Endothelial cell of umbilical vein (primary cell): Measurements from ENCODE around the gene MRPL14. TPM values are rescaled to one million over a fixed set of nuclear protein-coding genes. Genes with fewer than 3 reads are reported as not detected.

Experiments
- BruUV-seq: library from RNA; stranded (reverse); fragments of 400-500 nt; replicated peaks from 2 replicates; lab custom pipeline; 2021; lab: Mats Ljungman, UMichigan
- CTCF ChIA-PET: fragments of 300-600, 350-600 bp; sonication (Branson Sonifier 250); formaldehyde crosslinking; loops from one replicate; lab custom pipeline; 2021; ENCODE audit warnings: antibody characterized with exemption, inconsistent platforms; lab: Charles Lee
- POLR2A ChIA-PET: fragments of 300-600, 350-600 bp; sonication (Branson Sonifier 250); formaldehyde crosslinking; loops from one replicate; lab custom pipeline; 2021; ENCODE audit warnings: antibody characterized with exemption, inconsistent platforms; lab: Charles Lee
- DNase-seq: peaks from one replicate; pipeline ENCODE4 v3.0.0-alpha.2; 2011; ENCODE audit warnings: low read depth, low spot score
- FAIRE-seq: peaks from 2 replicates; lab custom pipeline; 2011; peaks lifted over from hg19 to GRCh38; lab: Jason Lieb, UNC
- H2AFZ ChIP-seq: 2 replicates; pipeline ENCODE4 v1.6.0; 2012; ENCODE audit warnings: low read depth, low read length, control low read depth, inconsistent platforms
- H3K27ac ChIP-seq: 2 replicates; pipeline ENCODE4 v1.5.1; 2011; ENCODE audit warnings: low read depth, mild to moderate bottlenecking, control low read depth, low read length, moderate library complexity; ENCODE audit not compliant: insufficient read depth
- H3K27me3 ChIP-seq, 2 experiments: 2 replicates each; pipeline versions ENCODE4 v1.6.0 to v1.6.1; 2011; ENCODE audit warnings: low read length in 2 of 2, mixed read lengths in 1 of 2; ENCODE audit not compliant: control insufficient read depth in 2 of 2, insufficient read depth in 2 of 2
- H3K36me3 ChIP-seq, 2 experiments: 2 replicates in 1 of 2; 3 replicates in 1 of 2; pipeline ENCODE4 v1.5.1; 2011; ENCODE audit warnings: low read length in 2 of 2, mild to moderate bottlenecking in 1 of 2, moderate library complexity in 1 of 2; ENCODE audit not compliant: control insufficient read depth in 2 of 2, insufficient read depth in 2 of 2; ENCODE audit errors: extremely low read depth in 1 of 2
- H3K4me1 ChIP-seq: 3 replicates; pipeline ENCODE4 v1.5.1; 2011; ENCODE audit warnings: mild to moderate bottlenecking, low read length; ENCODE audit not compliant: control insufficient read depth, insufficient read depth; ENCODE audit errors: extremely low read depth
- H3K4me2 ChIP-seq: 2 replicates; pipeline ENCODE4 v1.6.1; 2011; ENCODE audit warnings: low read length, control low read depth, mixed read lengths; ENCODE audit not compliant: insufficient read depth
- H3K4me3 ChIP-seq, 3 experiments: fragments of 200-600 bp in 1 of 3; sonication (generic), shearing (Covaris generic) in 1 of 3; replicated peaks in 1 of 3; 2 replicates each; pipeline ENCODE4 v1.5.1; 2011 to 2016; ENCODE audit warnings: control low read depth in 3 of 3, low read length in 3 of 3, mild to moderate bottlenecking in 2 of 3, inconsistent platforms in 1 of 3, low read depth in 1 of 3, moderate library complexity in 1 of 3; ENCODE audit not compliant: insufficient read depth in 1 of 3
- H3K79me2 ChIP-seq: 2 replicates; pipeline ENCODE4 v1.6.0; 2012; ENCODE audit warnings: low read length, inconsistent platforms; ENCODE audit not compliant: control insufficient read depth, insufficient read depth
- H3K9ac ChIP-seq: replicated peaks from 2 replicates; pipeline ENCODE3; 2011; ENCODE audit warnings: low read length, control low read depth; ENCODE audit not compliant: insufficient read depth; ENCODE audit errors: extremely low read depth
- H3K9me1 ChIP-seq: replicated peaks from 3 replicates; pipeline ENCODE4 v1.6.0; 2011; ENCODE audit warnings: mild to moderate bottlenecking, low read length; ENCODE audit not compliant: control insufficient read depth, insufficient read depth; ENCODE audit errors: extremely low read depth
- H3K9me3 ChIP-seq: replicated peaks from 2 replicates; pipeline ENCODE4 v1.5.1; 2012; ENCODE audit warnings: low read length, inconsistent platforms; ENCODE audit not compliant: control insufficient read depth, insufficient read depth
- H4K20me1 ChIP-seq: replicated peaks from 2 replicates; pipeline ENCODE3; 2011; ENCODE audit warnings: mild to moderate bottlenecking, low read length; ENCODE audit not compliant: control insufficient read depth, insufficient read depth; ENCODE audit errors: extremely low read depth
- EZH2 ChIP-seq: IDR thresholded peaks from 2 replicates; pipeline ENCODE4 v1.6.1; 2012; ENCODE audit warnings: borderline replicate concordance, low read depth, mild to moderate bottlenecking, moderate library complexity, low read length, inconsistent platforms; ENCODE audit not compliant: severe bottlenecking
- FOS ChIP-seq: IDR thresholded peaks from 2 replicates; pipeline ENCODE4 v1.6.1; 2011; ENCODE audit warnings: mild to moderate bottlenecking, low read length, moderate library complexity, borderline replicate concordance; ENCODE audit not compliant: insufficient read depth
- GATA2 ChIP-seq: IDR thresholded peaks from 2 replicates; pipeline ENCODE4 v1.7.0; 2011; ENCODE audit warnings: low read depth, mild to moderate bottlenecking, moderate library complexity, mixed read lengths, low read length; ENCODE audit not compliant: insufficient read length, insufficient read depth
- MYC ChIP-seq: IDR thresholded peaks from one replicate; pipeline ENCODE4 v1.6.1; 2011; ENCODE audit warnings: mild to moderate bottlenecking, low read depth, low read length
- POLR2A ChIP-seq: IDR thresholded peaks from 2 replicates; pipeline ENCODE4 v1.6.1; 2012; ENCODE audit warnings: low read depth, mild to moderate bottlenecking, control low read depth, low read length
- POLR2AphosphoS5 ChIP-seq: IDR thresholded peaks from 2 replicates; pipeline ENCODE4 v1.6.1; 2012; ENCODE audit warnings: low read depth, mild to moderate bottlenecking, control low read depth, low read length, moderate library complexity; ENCODE audit not compliant: insufficient read depth
- dilution Hi-C: fragments of 300-500 bp; cut with MboI; formaldehyde crosslinking; loops from one replicate; pipeline ENCODE4 v1.15.0; 2019; ENCODE audit warnings: low sequenced_read_pairs; ENCODE audit not compliant: extremely low pct_ligation_motif_present
- intact Hi-C: fragments of 100-400 bp; cut with micrococcal nuclease; formaldehyde crosslinking; loops from one replicate; pipeline ENCODE4 v1.10.0; 2022
- polyA plus RNA-seq, 4 experiments: library from polyadenylated mRNA; depleted of rRNA in 3 of 4; stranded (reverse) in 3 of 4; unstranded in 1 of 4; fragments of >200 nt; gene quantifications; 2 replicates each; pipeline versions ENCODE4 v1.2.1 to v1.2.3, GENCODE V29; 2011 to 2012; ENCODE audit warnings: missing spikeins in 1 of 4
- total RNA-seq: library from RNA; stranded (reverse); gene quantifications from 2 replicates; pipeline ENCODE4 v1.2.3, GENCODE V29; 2021
- TF ChIP-seq, protein P1 (sequence below), 2 donors: IDR thresholded peaks; 1 replicate in 1 of 2; 2 replicates in 1 of 2; pipeline ENCODE4 v1.5.1; 2011; ENCODE audit warnings: low read length in 2 of 2, mild to moderate bottlenecking in 2 of 2, moderate library complexity in 2 of 2, control low read depth in 1 of 2, inconsistent platforms in 1 of 2, low read depth in 1 of 2; ENCODE audit not compliant: insufficient read depth in 1 of 2; ENCODE audit errors: extremely low read depth in 1 of 2
- TF ChIP-seq, protein P2 (sequence below): IDR thresholded peaks from 2 replicates; pipeline ENCODE4 v1.6.1; 2011; ENCODE audit not compliant: insufficient read depth, insufficient read length

MRPL14 gene
- total and polyA plus RNA-seq, 2 donors (not counting 3 experiments of a cell fraction or from before 2014, with no cell fraction given) = 68.1 to 103 TPM

- intact Hi-C loops (loop anchor here (5.0 kb wide), 1 partner anchor 185 kb away; no protein-coding TSS in a partner anchor), dilution Hi-C loops (no loop called here)
- BruUV-seq = no TSS peak
- ChIA-PET CTCF (interaction anchor here (1.3 to 5.0 kb wide), 6 partner anchors 19 to 55 kb away, joined by 6 to 95 read pairs (median 10); no protein-coding TSS in a partner anchor), POLR2A (no interaction called here)
- Histone ChIP-seq H3K27me3 (no peaks in the 10 kb centered on the region), H3K27ac (no peak overlapping the region), H3K9ac (no peak overlapping the region), H2AFZ (no peak overlapping the region), H3K4me1 (no peaks in the 10 kb centered on the region), H4K20me1 (no peaks in the 10 kb centered on the region), H3K36me3 (peaks cover 5 to 18% of the 10 kb centered on the region in 2 experiments), H3K4me2 (no peak overlapping the region), H3K9me1 (no peaks in the 10 kb centered on the region), H3K9me3 (no peaks in the 10 kb centered on the region), H3K79me2 (no peaks in the 10 kb centered on the region), H3K4me3 (no peak overlapping the region)
- TF ChIP-seq FOS (no peak), POLR2A (no peak), POLR2AphosphoS5 (no peak), GATA2 (no peak), MYC (no peak), EZH2 (no peak)
- TF ChIP-seq, protein P1, sequence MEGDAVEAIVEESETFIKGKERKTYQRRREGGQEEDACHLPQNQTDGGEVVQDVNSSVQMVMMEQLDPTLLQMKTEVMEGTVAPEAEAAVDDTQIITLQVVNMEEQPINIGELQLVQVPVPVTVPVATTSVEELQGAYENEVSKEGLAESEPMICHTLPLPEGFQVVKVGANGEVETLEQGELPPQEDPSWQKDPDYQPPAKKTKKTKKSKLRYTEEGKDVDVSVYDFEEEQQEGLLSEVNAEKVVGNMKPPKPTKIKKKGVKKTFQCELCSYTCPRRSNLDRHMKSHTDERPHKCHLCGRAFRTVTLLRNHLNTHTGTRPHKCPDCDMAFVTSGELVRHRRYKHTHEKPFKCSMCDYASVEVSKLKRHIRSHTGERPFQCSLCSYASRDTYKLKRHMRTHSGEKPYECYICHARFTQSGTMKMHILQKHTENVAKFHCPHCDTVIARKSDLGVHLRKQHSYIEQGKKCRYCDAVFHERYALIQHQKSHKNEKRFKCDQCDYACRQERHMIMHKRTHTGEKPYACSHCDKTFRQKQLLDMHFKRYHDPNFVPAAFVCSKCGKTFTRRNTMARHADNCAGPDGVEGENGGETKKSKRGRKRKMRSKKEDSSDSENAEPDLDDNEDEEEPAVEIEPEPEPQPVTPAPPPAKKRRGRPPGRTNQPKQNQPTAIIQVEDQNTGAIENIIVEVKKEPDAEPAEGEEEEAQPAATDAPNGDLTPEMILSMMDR (IDR thresholded peaks at IDR 0.05; ENCODE audit: extremely low read depth in 1 of 2, insufficient read depth in 1 of 2, low read depth in 1 of 2, low read length in 2 of 2) = no peak
- TF ChIP-seq, protein P2, sequence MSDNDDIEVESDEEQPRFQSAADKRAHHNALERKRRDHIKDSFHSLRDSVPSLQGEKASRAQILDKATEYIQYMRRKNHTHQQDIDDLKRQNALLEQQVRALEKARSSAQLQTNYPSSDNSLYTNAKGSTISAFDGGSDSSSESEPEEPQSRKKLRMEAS = no peak
- DNase-seq = no peak
- no peak for FAIRE-seq
These were observed 24.8 kb upstream of the MRPL14 start for GRCh38 chr6:44152109-44152461.
